GM23338 (cell line): ENCODE results near the gene MYOZ2. TPM values are rescaled to one million over a fixed set of nuclear protein-coding genes. Genes with fewer than 3 reads are reported as not detected.

Source experiments
- ATAC-seq: fragments of 200-7000 bp; cut with Tn5 transposase; 3 replicates; pipeline ENCODE4 v1.9.1; 2020
- DNase-seq: peaks from one replicate; pipeline ENCODE4 v3.0.0-alpha.2; 2015; ENCODE audit warnings: low spot score
- H2AFZ ChIP-seq: fragments of 200-600 bp; sonication (generic); 2 replicates; pipeline ENCODE4 v1.8.0; 2016; ENCODE audit warnings: antibody characterized with exemption, mild to moderate bottlenecking, moderate library complexity
- H3F3A ChIP-seq: fragments of 200-600 bp; sonication (generic); replicated peaks from 2 replicates; pipeline ENCODE4 v1.8.0; 2017; ENCODE audit warnings: antibody characterized with exemption, mixed run types, low read depth
- H3K27ac ChIP-seq: fragments of 200-600 bp; sonication (generic); 2 replicates; pipeline ENCODE4 v1.6.1; 2016; ENCODE audit warnings: low read depth
- H3K27me3 ChIP-seq: fragments of 200-600 bp; sonication (generic); 2 replicates; pipeline ENCODE4 v1.8.0; 2016; ENCODE audit warnings: mild to moderate bottlenecking, mixed run types, moderate library complexity; ENCODE audit not compliant: insufficient read depth
- H3K36me3 ChIP-seq: fragments of 200-600 bp; sonication (generic); 2 replicates; pipeline ENCODE4 v1.8.0; 2016; ENCODE audit warnings: mild to moderate bottlenecking; ENCODE audit not compliant: insufficient read depth
- H3K4me1 ChIP-seq: fragments of 200-600 bp; sonication (generic); 2 replicates; pipeline ENCODE4 v1.8.0; 2016; ENCODE audit warnings: mild to moderate bottlenecking, moderate library complexity; ENCODE audit not compliant: insufficient read depth
- H3K4me2 ChIP-seq: fragments of 200-600 bp; sonication (generic); 2 replicates; pipeline ENCODE4 v1.7.1; 2017; ENCODE audit warnings: mixed run types
- H3K4me3 ChIP-seq: fragments of 200-600 bp; sonication (generic); 2 replicates; pipeline ENCODE4 v1.6.1; 2016; ENCODE audit warnings: mixed run types
- H3K79me2 ChIP-seq: fragments of 200-600 bp; sonication (generic); replicated peaks from 2 replicates; pipeline ENCODE4 v1.8.0; 2017; ENCODE audit warnings: mild to moderate bottlenecking; ENCODE audit not compliant: insufficient read depth
- H3K9me2 ChIP-seq: fragments of 200-600 bp; sonication (generic); 2 replicates; pipeline ENCODE4 v1.8.0; 2017; ENCODE audit not compliant: insufficient read depth
- H4K20me1 ChIP-seq: fragments of 200-600 bp; sonication (generic); replicated peaks from 2 replicates; pipeline ENCODE4 v1.8.0; 2017; ENCODE audit warnings: mild to moderate bottlenecking; ENCODE audit not compliant: insufficient read depth
- H3K27ac Mint-ChIP-seq: 2 replicates; pipeline ENCODE4 v1.8.0; 2020; ENCODE audit warnings: inconsistent platforms, mild to moderate bottlenecking, moderate library complexity, mixed read lengths
- H3K27me3 Mint-ChIP-seq: 3 replicates; pipeline ENCODE4 v1.8.0; 2022; ENCODE audit warnings: low read depth, mild to moderate bottlenecking, moderate library complexity, mixed read lengths, inconsistent platforms; ENCODE audit not compliant: insufficient read depth, poor library complexity
- H3K36me3 Mint-ChIP-seq: 3 replicates; pipeline ENCODE4 v1.8.0; 2021; ENCODE audit warnings: low read depth, mild to moderate bottlenecking, inconsistent platforms, moderate library complexity, mixed read lengths
- H3K4me1 Mint-ChIP-seq: 3 replicates; pipeline ENCODE4 v1.8.0; 2020; ENCODE audit warnings: mild to moderate bottlenecking, inconsistent platforms, mixed read lengths
- H3K4me3 Mint-ChIP-seq: 3 replicates; pipeline ENCODE4 v1.8.0; 2021; ENCODE audit warnings: moderate library complexity, mild to moderate bottlenecking, inconsistent platforms, mixed read lengths
- H3K9me3 Mint-ChIP-seq: 3 replicates; pipeline ENCODE4 v1.8.0; 2020; ENCODE audit warnings: moderate library complexity, mild to moderate bottlenecking, inconsistent platforms, mixed read lengths
- ETS1 ChIP-seq: IDR thresholded peaks from 2 replicates; pipeline ENCODE4 v1.6.1; 2016; ENCODE audit warnings: antibody characterized with exemption
- EZH2 ChIP-seq: fragments of 200-600 bp; sonication (generic); IDR thresholded peaks from one replicate; pipeline ENCODE4 v1.8.0; 2017; ENCODE audit warnings: antibody characterized with exemption, mild to moderate bottlenecking, low read depth; ENCODE audit not compliant: unreplicated experiment
- POLR2AphosphoS5 ChIP-seq: IDR thresholded peaks from 2 replicates; pipeline ENCODE4 v1.6.1; 2016; ENCODE audit warnings: antibody characterized with exemption, low read depth
- STAT1 ChIP-seq: IDR thresholded peaks from one replicate; pipeline ENCODE4 v1.6.1; 2016; ENCODE audit warnings: antibody characterized with exemption; ENCODE audit not compliant: unreplicated experiment
- ZNF114 ChIP-seq: fragments of 250-450 bp; sonication (Bioruptor Pico); IDR thresholded peaks from 2 replicates; pipeline ENCODE4 v1.5.0; 2020; ENCODE audit warnings: mild to moderate bottlenecking, moderate library complexity
- polyA plus RNA-seq: library from polyadenylated mRNA; unstranded; fragments of >200 nt; fragmentation: Nextera tagmentation; extraction: Ambion mirVana; gene quantifications from 2 replicates; pipeline ENCODE4 v1.2.1, GENCODE V29; 2016
- total RNA-seq: library from RNA; depleted of rRNA; stranded (reverse); fragments of >200 nt; shearing (Covaris generic); gene quantifications from 2 replicates; pipeline ENCODE4 v1.2.3, GENCODE V29; 2014
- TF ChIP-seq, protein P1 (sequence below): fragments of 250-450 bp; sonication (Bioruptor Pico); IDR thresholded peaks from 2 replicates; pipeline ENCODE4 v1.5.0; 2020; ENCODE audit warnings: mild to moderate bottlenecking, moderate library complexity
- TF ChIP-seq, protein P2 (sequence below): IDR thresholded peaks from one replicate; pipeline ENCODE4 v1.6.1; 2018; ENCODE audit warnings: antibody characterized with exemption; ENCODE audit not compliant: unreplicated experiment

MYOZ2 gene
- total and polyA plus RNA-seq, 2 experiments from 2014 or later, result not detected

- TF ChIP-seq, protein P1, sequence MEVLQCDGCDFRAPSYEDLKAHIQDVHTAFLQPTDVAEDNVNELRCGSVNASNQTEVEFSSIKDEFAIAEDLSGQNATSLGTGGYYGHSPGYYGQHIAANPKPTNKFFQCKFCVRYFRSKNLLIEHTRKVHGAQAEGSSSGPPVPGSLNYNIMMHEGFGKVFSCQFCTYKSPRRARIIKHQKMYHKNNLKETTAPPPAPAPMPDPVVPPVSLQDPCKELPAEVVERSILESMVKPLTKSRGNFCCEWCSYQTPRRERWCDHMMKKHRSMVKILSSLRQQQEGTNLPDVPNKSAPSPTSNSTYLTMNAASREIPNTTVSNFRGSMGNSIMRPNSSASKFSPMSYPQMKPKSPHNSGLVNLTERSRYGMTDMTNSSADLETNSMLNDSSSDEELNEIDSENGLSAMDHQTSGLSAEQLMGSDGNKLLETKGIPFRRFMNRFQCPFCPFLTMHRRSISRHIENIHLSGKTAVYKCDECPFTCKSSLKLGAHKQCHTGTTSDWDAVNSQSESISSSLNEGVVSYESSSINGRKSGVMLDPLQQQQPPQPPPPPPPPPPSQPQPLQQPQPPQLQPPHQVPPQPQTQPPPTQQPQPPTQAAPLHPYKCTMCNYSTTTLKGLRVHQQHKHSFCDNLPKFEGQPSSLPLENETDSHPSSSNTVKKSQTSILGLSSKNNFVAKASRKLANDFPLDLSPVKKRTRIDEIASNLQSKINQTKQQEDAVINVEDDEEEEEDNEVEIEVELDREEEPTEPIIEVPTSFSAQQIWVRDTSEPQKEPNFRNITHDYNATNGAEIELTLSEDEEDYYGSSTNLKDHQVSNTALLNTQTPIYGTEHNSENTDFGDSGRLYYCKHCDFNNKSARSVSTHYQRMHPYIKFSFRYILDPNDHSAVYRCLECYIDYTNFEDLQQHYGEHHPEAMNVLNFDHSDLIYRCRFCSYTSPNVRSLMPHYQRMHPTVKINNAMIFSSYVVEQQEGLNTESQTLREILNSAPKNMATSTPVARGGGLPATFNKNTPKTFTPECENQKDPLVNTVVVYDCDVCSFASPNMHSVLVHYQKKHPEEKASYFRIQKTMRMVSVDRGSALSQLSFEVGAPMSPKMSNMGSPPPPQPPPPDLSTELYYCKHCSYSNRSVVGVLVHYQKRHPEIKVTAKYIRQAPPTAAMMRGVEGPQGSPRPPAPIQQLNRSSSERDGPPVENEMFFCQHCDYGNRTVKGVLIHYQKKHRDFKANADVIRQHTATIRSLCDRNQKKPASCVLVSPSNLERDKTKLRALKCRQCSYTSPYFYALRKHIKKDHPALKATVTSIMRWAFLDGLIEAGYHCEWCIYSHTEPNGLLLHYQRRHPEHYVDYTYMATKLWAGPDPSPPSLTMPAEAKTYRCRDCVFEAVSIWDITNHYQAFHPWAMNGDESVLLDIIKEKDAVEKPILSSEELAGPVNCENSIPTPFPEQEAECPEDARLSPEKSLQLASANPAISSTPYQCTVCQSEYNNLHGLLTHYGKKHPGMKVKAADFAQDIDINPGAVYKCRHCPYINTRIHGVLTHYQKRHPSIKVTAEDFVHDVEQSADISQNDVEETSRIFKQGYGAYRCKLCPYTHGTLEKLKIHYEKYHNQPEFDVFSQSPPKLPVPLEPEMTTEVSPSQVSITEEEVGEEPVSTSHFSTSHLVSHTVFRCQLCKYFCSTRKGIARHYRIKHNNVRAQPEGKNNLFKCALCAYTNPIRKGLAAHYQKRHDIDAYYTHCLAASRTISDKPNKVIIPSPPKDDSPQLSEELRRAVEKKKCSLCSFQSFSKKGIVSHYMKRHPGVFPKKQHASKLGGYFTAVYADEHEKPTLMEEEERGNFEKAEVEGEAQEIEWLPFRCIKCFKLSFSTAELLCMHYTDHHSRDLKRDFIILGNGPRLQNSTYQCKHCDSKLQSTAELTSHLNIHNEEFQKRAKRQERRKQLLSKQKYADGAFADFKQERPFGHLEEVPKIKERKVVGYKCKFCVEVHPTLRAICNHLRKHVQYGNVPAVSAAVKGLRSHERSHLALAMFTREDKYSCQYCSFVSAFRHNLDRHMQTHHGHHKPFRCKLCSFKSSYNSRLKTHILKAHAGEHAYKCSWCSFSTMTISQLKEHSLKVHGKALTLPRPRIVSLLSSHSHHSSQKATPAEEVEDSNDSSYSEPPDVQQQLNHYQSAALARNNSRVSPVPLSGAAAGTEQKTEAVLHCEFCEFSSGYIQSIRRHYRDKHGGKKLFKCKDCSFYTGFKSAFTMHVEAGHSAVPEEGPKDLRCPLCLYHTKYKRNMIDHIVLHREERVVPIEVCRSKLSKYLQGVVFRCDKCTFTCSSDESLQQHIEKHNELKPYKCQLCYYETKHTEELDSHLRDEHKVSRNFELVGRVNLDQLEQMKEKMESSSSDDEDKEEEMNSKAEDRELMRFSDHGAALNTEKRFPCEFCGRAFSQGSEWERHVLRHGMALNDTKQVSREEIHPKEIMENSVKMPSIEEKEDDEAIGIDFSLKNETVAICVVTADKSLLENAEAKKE (CRISPR knock-in tag), result no peak
- TF ChIP-seq ZNF114 (CRISPR knock-in tag) (no peak), EZH2 (no peak), STAT1 (no peak)
- TF ChIP-seq, protein P2, sequence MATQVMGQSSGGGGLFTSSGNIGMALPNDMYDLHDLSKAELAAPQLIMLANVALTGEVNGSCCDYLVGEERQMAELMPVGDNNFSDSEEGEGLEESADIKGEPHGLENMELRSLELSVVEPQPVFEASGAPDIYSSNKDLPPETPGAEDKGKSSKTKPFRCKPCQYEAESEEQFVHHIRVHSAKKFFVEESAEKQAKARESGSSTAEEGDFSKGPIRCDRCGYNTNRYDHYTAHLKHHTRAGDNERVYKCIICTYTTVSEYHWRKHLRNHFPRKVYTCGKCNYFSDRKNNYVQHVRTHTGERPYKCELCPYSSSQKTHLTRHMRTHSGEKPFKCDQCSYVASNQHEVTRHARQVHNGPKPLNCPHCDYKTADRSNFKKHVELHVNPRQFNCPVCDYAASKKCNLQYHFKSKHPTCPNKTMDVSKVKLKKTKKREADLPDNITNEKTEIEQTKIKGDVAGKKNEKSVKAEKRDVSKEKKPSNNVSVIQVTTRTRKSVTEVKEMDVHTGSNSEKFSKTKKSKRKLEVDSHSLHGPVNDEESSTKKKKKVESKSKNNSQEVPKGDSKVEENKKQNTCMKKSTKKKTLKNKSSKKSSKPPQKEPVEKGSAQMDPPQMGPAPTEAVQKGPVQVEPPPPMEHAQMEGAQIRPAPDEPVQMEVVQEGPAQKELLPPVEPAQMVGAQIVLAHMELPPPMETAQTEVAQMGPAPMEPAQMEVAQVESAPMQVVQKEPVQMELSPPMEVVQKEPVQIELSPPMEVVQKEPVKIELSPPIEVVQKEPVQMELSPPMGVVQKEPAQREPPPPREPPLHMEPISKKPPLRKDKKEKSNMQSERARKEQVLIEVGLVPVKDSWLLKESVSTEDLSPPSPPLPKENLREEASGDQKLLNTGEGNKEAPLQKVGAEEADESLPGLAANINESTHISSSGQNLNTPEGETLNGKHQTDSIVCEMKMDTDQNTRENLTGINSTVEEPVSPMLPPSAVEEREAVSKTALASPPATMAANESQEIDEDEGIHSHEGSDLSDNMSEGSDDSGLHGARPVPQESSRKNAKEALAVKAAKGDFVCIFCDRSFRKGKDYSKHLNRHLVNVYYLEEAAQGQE, result no peak
Measured at GRCh38 chr4:119100655-119101054, 35.0 kb upstream of the MYOZ2 start (continued).

DNA sequence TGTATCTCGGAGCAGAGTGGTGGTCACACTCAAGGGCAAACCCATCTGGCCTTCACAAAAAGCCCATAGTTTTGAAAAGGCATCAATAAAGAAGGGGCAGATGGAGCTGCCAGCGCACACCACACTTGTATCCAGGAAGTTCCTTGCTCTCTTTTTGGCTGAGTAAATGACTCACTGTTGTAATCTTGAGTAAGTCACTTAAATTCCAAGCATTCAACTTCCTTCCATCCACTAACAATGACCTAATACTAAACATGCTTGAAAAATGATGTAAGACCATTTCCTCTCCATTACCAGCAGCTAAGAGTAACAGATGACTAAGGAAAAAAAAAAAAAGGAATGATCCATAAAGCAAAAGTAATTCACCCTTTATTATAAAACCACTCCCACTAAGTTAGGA lies 32.4 kb upstream of the MYOZ2 start:
- Histone ChIP-seq H3K27ac (no peak overlapping the region), H3K4me3 (no peak overlapping the region), H4K20me1 (no peaks in the 10 kb centered on the region), H2AFZ (no peak overlapping the region), H3K27me3 (no peaks in the 10 kb centered on the region), H3K36me3 (no peaks in the 10 kb centered on the region), H3K4me1 (no peaks in the 10 kb centered on the region), H3K79me2 (no peaks in the 10 kb centered on the region), H3K4me2 (no peak overlapping the region), H3K9me2 (no peaks in the 10 kb centered on the region), H3F3A (no peaks in the 10 kb centered on the region)
- Mint-ChIP-seq H3K9me3 (no peaks in the 10 kb centered on the region), H3K36me3 (no peaks in the 10 kb centered on the region), H3K27me3 (no peaks in the 10 kb centered on the region), H3K4me1 (peaks cover 14% of the 10 kb centered on the region; the same call in 2 of the 3 replicates), H3K4me3 (no peak overlapping the region), H3K27ac (peak overlapping the region; percentile 62)
- no peak for ATAC-seq
- DNase-seq, result peak; percentile 51
- TF ChIP-seq POLR2AphosphoS5 (no peak), ZNF114 (CRISPR knock-in tag) (no peak), ETS1 (no peak)
